ENCODE results near the gene HS3ST2. TPM values are rescaled to one million over a fixed set of nuclear protein-coding genes. Genes with fewer than 3 reads are reported as not detected.
"Not testable (repeated sequence)": the region's sequence is repeated elsewhere in the genome, so short reads cannot be mapped to it uniquely, and the experiment has no call there.

Gene HS3ST2
- total RNA-seq, 1 donor = not detected

DNA sequence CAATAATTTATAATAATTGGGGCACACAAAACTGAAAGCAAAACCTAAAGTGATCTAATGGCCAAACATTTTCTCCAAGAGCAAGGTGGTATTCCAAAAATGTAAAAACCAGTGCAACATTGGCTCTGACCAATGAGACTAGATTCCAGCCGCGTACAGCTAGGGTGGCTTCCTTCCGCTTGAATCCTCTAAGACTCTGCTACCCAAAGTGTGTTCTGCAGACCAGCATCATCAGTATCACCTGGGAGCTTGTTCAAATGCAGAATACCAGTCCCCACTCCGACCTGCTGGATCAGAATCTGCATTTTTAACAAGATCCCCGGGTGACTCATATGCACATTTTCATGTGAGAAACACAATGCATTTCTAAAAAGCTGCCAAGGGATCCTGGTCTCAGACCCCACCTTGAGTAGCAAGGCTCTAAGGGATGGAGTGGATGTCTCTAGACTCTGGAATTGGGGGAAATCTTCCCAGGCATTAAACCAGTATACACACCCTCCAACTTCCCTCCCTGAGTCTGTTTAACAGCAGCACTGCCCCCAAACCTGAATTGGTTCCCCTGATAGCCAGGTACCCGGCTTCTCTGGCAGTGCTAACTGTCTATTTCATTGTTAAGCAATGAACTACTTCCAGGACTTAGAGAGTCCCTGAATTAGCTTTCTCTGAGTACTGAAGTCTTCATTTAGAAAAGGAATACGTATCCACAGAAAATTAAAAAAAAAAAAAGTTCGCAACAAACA is 118.2 kb downstream of the HS3ST2 start:
- TF ChIP-seq CTCF (IDR thresholded peaks at IDR 0.05; ENCODE audit: insufficient read depth, low read depth, low read length) = no peak
- no peak overlapping the region for H3K4me3 ChIP-seq (ENCODE audit: low read depth, low read length)
- no peak for DNase-seq (ENCODE audit: low read depth)

GRCh38 chr16:22933173-22933572 is 119.2 kb downstream of the HS3ST2 start:
- DNase-seq (ENCODE audit: low read depth) = no peak
- no peak for TF ChIP-seq CTCF (IDR thresholded peaks at IDR 0.05; ENCODE audit: insufficient read depth, low read depth, low read length)
- no peak overlapping the region for H3K4me3 ChIP-seq (ENCODE audit: low read depth, low read length)

GRCh38 chr16:22934786-22935185 is 120.8 kb downstream of the HS3ST2 start:
- TF ChIP-seq CTCF (IDR thresholded peaks at IDR 0.05; ENCODE audit: insufficient read depth, low read depth, low read length) = no peak
- DNase-seq (ENCODE audit: low read depth) = no peak
- no peak overlapping the region for H3K4me3 ChIP-seq (ENCODE audit: low read depth, low read length)

- no peak for DNase-seq (ENCODE audit: low read depth)
- TF ChIP-seq CTCF (IDR thresholded peaks at IDR 0.05; ENCODE audit: insufficient read depth, low read depth, low read length) = no peak
Observed at GRCh38 chr16:22937169-22937568, 123.2 kb downstream of the HS3ST2 start.

DNA sequence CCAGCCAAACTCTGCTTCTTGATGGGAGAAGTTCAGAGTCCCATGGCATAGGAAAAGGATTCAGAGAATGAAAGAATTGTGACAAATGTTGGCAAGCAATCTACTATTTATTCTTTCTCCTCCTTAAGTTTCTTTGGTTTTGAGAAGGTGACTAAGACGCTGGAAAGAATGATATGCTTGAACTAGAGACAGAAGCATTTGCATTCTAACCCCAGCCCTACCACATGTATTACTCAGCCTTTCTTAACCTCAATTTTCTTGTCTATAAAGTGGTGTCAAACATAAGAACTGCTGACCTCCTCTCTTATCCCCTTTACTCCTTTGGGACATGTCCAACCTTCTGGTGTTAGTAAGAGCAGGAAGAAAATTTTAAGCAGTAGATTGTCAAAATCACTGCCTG is 124.7 kb downstream of the HS3ST2 start:
- H3K4me3 ChIP-seq (ENCODE audit: low read depth, low read length) = no peak overlapping the region
- DNase-seq (ENCODE audit: low read depth) = no peak
- TF ChIP-seq CTCF (IDR thresholded peaks at IDR 0.05; ENCODE audit: insufficient read depth, low read depth, low read length) = no peak

More at GRCh38 chr16:22937169-22937568, 123.2 kb downstream of the HS3ST2 start:
- H3K4me3 ChIP-seq (ENCODE audit: low read depth, low read length) = no peak overlapping the region

DNA sequence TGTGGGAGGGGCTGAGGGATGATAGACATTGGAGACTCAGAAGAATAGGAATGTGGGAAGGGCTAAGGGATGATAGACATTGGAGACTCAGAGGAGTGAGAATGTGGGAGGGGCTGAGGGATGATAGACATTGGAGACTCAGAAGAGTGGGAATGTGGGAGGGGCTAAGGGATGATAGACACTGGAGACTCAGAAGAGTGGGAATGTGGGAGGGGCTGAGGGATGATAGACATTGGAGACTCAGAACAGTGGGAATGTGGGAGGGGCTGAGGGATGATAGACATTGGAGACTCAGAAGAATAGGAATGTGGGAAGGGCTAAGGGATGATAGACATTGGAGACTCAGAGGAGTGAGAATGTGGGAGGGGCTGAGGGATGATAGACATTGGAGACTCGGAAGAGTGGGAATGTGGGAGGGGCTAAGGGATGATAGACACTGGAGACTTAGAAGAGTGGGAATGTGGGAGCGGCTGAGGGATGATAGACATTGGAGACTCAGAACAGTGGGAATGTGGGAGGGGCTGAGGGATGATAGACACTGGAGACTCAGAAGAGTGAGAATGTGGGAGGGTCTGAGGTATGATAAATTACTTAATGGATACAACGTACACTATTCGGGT is 125.9 kb downstream of the HS3ST2 start:
- not testable (repeated sequence) for DNase-seq (ENCODE audit: low read depth); H3K4me3 ChIP-seq (ENCODE audit: low read depth, low read length)

- no peak overlapping the region for H3K4me3 ChIP-seq (ENCODE audit: low read depth, low read length)
- no peak for DNase-seq (ENCODE audit: low read depth)
- TF ChIP-seq CTCF (IDR thresholded peaks at IDR 0.05; ENCODE audit: insufficient read depth, low read depth, low read length) = no peak
Observed at GRCh38 chr16:22941970-22942501, 128.1 kb downstream of the HS3ST2 start.

Measured in fibroblast of villous mesenchyme (primary cell).